Cardiac fibroblast (primary cell): ENCODE data around the gene USP3.

Experiments used
- DNase-seq, 2 donors: peaks; one replicate each; pipeline versions ENCODE4 v3.0.0 to v3.0.0-alpha.2; 2010; ENCODE audit warnings: low read depth in 2 of 2
- H3K4me3 ChIP-seq, 2 donors: replicated peaks in 1 of 2; 1 replicate in 1 of 2; 2 replicates in 1 of 2; pipeline ENCODE4 v1.5.1; 2011; ENCODE audit warnings: low read depth in 2 of 2, low read length in 2 of 2, mild to moderate bottlenecking in 2 of 2, moderate library complexity in 1 of 2
- TF ChIP-seq, protein P1 (sequence below): IDR thresholded peaks from one replicate; pipeline ENCODE4 v1.5.1; 2011; ENCODE audit warnings: low read depth, mild to moderate bottlenecking, low read length, inconsistent platforms

USP3 gene

DNA sequence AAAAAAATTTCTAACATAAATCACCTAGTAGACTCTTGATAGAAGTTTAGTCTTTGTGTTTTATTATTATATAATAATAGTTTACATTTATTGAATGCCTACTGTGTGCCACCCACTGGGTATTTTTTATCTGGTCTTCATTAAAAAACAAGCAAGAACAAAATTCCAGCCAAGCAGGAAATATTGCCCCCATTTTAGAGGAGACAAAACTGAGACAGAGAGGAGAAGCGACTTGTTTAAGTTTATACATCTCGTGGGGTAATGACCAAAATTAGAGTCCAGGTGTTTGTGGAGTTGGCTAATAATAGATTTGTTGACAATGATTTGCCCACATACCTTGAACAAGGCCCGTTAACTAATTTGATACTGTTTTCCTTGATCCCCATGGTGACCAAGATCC, 59.7 kb downstream of the USP3 start:
- TF ChIP-seq, protein P1, sequence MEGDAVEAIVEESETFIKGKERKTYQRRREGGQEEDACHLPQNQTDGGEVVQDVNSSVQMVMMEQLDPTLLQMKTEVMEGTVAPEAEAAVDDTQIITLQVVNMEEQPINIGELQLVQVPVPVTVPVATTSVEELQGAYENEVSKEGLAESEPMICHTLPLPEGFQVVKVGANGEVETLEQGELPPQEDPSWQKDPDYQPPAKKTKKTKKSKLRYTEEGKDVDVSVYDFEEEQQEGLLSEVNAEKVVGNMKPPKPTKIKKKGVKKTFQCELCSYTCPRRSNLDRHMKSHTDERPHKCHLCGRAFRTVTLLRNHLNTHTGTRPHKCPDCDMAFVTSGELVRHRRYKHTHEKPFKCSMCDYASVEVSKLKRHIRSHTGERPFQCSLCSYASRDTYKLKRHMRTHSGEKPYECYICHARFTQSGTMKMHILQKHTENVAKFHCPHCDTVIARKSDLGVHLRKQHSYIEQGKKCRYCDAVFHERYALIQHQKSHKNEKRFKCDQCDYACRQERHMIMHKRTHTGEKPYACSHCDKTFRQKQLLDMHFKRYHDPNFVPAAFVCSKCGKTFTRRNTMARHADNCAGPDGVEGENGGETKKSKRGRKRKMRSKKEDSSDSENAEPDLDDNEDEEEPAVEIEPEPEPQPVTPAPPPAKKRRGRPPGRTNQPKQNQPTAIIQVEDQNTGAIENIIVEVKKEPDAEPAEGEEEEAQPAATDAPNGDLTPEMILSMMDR, result no peak
- no peak overlapping the region for H3K4me3 ChIP-seq
- no peak for DNase-seq

DNA sequence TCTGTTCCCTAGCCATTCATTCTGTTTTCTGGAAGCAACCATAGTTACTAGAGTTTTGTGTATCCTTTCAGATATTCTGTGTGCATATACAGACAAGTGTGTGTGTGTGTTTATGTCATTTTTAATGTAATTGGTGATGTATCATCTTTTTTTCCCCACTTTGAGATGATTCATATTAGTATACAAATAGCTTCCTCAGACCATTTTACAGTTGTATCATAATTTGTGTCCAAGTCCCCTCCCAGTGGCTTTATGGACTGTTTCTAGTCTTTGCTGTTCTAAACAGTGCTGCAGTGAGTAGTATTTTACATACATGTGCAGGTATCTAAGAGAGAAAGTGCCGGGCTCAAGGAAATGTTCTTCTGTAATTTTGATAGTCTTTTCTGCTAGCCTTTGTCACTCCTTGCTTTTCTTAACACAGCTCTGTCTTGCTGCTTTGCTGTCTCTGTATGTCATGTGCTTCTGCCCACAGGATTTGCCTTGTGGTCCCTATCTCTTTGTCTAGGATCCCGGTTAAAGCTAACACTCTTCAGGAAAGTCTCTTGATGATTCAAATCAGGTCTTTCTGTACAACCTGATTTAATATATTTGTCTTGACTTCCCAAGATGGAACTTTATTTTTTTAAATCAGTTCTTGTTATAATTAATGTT, 61.3 kb downstream of the USP3 start:
- DNase-seq, result no peak
- H3K4me3 ChIP-seq, result no peak overlapping the region
- TF ChIP-seq, protein P1, result no peak

DNA sequence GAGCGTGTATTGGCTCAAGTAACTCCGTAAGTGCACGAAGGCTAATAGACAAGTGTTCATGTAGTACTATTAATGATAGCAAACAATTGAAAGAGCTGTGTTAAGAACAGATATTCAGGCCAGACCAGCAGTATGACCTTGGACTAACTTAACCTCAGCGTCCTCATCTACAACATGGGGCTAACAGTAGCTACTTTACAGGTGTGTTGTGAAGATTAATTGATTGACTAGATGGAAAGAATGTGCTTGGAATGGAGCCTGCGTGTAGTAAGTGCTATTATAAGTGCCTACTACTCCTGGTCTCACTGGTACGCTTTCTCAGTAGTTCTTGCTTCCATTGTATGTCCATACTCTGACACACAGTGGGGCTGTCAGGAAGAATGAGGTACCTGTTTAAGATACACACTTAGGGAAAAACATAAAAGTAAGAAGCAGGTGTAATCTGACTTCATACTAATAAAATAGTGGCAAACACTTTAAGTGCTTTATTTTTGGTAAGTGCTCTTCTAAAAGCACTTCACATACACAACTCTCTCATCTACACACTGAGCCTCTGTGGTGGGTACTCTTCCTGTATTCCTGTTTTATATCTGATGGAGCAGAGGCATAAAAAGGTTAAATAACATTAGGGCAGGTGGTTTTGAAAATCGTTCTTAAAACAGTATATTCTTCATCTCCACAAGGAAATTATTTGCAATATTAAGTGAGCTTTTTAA, 68.5 kb downstream of the USP3 start:
- TF ChIP-seq, protein P1, result no peak
- DNase-seq, result no peak

DNA sequence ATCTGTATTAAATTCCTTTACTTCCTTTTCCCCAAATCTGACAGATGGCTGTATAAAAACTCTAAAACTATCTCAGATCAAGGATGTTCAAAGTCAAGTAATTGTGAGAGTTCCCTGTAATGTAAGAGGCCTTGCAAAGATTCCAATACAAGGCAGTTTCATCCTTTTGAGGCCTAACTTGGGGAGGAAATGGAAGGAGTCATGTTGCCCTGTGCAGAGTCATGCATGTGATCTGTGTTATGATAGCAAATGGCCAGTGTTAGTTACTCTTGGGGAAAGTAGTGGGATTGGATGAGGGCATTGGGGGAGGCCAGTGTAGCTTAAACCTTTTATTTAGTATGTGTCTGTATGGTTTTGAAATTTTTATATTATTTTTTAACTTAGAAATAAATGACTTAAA, 69.1 kb downstream of the USP3 start:
- TF ChIP-seq, protein P1, result no peak
- DNase-seq, result peak in 1 of 2 donors; percentile 25
- H3K4me3 ChIP-seq, result no peak overlapping the region

More for the DNA sequence above, 68.5 kb downstream of the USP3 start:
- no peak overlapping the region for H3K4me3 ChIP-seq

DNA sequence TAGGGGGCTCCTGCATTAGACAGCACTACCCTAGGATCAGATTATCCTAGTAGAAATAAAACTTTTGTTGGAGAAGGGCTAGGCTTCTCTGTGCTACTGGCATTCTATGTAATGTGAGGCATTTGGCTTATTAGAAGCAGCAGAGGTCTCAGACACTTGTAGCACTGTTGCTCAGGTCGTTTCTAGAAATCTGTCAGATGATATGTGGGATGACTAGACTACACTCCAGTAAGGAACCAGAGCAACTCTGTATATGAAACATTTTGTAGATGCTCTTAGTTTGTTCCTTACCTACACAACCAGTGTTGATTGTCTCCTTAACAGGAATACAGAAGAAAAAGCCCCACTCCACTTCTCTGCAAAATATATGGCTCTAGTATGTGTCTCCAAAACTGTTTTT, 70.9 kb downstream of the USP3 start:
- H3K4me3 ChIP-seq, result no peak overlapping the region
- TF ChIP-seq, protein P1, result no peak
- DNase-seq, result no peak

DNA sequence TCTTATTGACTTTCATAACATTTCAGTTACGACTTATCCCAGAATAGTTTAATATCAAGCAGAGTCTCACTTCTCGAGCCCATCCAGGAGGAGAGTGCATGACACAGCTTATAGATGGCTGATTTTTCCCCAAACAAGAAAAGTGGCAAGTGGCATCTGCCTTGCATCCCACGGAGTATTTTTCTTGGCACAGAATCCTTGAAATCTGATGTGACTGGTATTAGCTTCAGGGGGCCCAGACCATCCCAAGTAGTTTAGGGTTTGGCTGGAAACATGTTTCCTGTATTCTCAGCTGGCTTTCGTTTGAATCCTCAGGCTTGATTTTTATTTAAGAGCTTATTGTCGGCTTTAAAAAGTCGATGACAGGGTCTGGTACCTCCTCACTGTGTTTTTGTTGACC, 72.0 kb downstream of the USP3 start:
- TF ChIP-seq, protein P1, result no peak
- no peak for DNase-seq
- H3K4me3 ChIP-seq, result no peak overlapping the region
